HL-60 (cell line): ENCODE results near the gene SSTR5.

Experiments
- DNase-seq, 2 experiments: peaks; one replicate each; pipeline ENCODE4 v3.0.0-alpha.2; 2010 to 2020; ENCODE audit warnings: low read depth in 1 of 2, low spot score in 1 of 2
- H3K27ac ChIP-seq: fragments of 250-450 bp; sonication (Bioruptor Pico); replicated peaks from 2 replicates; pipeline ENCODE4 v1.5.1; 2020; ENCODE audit warnings: mild to moderate bottlenecking, moderate library complexity
- H3K27me3 ChIP-seq: fragments of 250-450 bp; sonication (Bioruptor Pico); 2 replicates; pipeline ENCODE4 v1.5.1; 2021; ENCODE audit warnings: mild to moderate bottlenecking, moderate library complexity; ENCODE audit not compliant: insufficient read depth, poor library complexity, severe bottlenecking
- H3K4me3 ChIP-seq: replicated peaks from 2 replicates; pipeline ENCODE4 v1.5.1; 2011; ENCODE audit warnings: mild to moderate bottlenecking, control low read depth, low read length; ENCODE audit not compliant: insufficient read depth
- GABPA ChIP-seq: IDR thresholded peaks from 2 replicates; pipeline ENCODE4 v1.6.1; 2012; ENCODE audit warnings: low read depth
- POLR2AphosphoS5 ChIP-seq: IDR thresholded peaks from 2 replicates; pipeline ENCODE4 v1.6.1; 2012; ENCODE audit warnings: low read depth
- SPI1 ChIP-seq: IDR thresholded peaks from 2 replicates; pipeline ENCODE4 v1.6.1; 2012; ENCODE audit warnings: low read depth, mild to moderate bottlenecking, borderline replicate concordance
- TF ChIP-seq, protein P1 (sequence below): IDR thresholded peaks from 2 replicates; pipeline ENCODE4 v1.6.1; 2012; ENCODE audit warnings: low read depth; ENCODE audit not compliant: insufficient replicate concordance
- TF ChIP-seq, protein P2 (sequence below): IDR thresholded peaks from one replicate; pipeline ENCODE4 v1.5.1; 2011; ENCODE audit warnings: low read length, control low read depth, inconsistent platforms; ENCODE audit not compliant: insufficient read depth

Gene SSTR5

DNA sequence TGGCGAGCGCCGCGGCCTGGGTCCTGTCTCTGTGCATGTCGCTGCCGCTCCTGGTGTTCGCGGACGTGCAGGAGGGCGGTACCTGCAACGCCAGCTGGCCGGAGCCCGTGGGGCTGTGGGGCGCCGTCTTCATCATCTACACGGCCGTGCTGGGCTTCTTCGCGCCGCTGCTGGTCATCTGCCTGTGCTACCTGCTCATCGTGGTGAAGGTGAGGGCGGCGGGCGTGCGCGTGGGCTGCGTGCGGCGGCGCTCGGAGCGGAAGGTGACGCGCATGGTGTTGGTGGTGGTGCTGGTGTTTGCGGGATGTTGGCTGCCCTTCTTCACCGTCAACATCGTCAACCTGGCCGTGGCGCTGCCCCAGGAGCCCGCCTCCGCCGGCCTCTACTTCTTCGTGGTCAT is 6.8 kb downstream of the SSTR5 start:
- Histone ChIP-seq H3K4me3 (no peak overlapping the region), H3K27ac (no peak overlapping the region), H3K27me3 (peaks cover 11% of the 10 kb centered on the region)
- DNase-seq = no peak
- TF ChIP-seq, protein P1, sequence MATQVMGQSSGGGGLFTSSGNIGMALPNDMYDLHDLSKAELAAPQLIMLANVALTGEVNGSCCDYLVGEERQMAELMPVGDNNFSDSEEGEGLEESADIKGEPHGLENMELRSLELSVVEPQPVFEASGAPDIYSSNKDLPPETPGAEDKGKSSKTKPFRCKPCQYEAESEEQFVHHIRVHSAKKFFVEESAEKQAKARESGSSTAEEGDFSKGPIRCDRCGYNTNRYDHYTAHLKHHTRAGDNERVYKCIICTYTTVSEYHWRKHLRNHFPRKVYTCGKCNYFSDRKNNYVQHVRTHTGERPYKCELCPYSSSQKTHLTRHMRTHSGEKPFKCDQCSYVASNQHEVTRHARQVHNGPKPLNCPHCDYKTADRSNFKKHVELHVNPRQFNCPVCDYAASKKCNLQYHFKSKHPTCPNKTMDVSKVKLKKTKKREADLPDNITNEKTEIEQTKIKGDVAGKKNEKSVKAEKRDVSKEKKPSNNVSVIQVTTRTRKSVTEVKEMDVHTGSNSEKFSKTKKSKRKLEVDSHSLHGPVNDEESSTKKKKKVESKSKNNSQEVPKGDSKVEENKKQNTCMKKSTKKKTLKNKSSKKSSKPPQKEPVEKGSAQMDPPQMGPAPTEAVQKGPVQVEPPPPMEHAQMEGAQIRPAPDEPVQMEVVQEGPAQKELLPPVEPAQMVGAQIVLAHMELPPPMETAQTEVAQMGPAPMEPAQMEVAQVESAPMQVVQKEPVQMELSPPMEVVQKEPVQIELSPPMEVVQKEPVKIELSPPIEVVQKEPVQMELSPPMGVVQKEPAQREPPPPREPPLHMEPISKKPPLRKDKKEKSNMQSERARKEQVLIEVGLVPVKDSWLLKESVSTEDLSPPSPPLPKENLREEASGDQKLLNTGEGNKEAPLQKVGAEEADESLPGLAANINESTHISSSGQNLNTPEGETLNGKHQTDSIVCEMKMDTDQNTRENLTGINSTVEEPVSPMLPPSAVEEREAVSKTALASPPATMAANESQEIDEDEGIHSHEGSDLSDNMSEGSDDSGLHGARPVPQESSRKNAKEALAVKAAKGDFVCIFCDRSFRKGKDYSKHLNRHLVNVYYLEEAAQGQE = no peak
- TF ChIP-seq SPI1 (no peak), POLR2AphosphoS5 (no peak), GABPA (no peak)
- TF ChIP-seq, protein P2, sequence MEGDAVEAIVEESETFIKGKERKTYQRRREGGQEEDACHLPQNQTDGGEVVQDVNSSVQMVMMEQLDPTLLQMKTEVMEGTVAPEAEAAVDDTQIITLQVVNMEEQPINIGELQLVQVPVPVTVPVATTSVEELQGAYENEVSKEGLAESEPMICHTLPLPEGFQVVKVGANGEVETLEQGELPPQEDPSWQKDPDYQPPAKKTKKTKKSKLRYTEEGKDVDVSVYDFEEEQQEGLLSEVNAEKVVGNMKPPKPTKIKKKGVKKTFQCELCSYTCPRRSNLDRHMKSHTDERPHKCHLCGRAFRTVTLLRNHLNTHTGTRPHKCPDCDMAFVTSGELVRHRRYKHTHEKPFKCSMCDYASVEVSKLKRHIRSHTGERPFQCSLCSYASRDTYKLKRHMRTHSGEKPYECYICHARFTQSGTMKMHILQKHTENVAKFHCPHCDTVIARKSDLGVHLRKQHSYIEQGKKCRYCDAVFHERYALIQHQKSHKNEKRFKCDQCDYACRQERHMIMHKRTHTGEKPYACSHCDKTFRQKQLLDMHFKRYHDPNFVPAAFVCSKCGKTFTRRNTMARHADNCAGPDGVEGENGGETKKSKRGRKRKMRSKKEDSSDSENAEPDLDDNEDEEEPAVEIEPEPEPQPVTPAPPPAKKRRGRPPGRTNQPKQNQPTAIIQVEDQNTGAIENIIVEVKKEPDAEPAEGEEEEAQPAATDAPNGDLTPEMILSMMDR = no peak

DNA sequence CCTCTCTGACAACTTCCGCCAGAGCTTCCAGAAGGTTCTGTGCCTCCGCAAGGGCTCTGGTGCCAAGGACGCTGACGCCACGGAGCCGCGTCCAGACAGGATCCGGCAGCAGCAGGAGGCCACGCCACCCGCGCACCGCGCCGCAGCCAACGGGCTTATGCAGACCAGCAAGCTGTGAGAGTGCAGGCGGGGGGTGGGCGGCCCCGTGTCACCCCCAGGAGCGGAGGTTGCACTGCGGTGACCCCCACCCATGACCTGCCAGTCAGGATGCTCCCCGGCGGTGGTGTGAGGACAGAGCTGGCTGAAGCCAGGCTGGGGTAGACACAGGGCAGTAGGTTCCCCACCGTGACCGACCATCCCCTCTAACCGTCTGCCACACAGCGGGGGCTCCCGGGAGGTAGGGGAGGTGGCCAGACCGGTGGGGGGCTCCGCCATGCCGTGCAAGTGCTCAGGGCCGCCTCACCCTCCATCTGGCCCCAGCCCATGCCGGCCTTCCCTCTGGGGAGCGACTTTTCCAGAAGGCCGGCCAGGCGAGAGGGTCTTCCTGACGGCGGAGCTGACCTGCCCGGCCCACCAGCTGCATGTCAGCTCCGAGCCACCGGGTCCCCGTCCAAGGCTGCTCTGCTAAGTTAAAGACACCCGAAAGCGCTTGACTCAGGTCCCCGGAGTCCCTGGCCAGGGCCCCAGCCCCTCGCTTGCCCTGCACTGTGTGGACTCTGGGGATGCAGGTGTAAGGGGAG is 7.4 kb downstream of the SSTR5 start:
- H3K27me3 ChIP-seq = peaks cover 11% of the 10 kb centered on the region
- DNase-seq = no peak
- no peak for TF ChIP-seq POLR2AphosphoS5
- no peak for TF ChIP-seq SPI1
- TF ChIP-seq, protein P1 = no peak
- TF ChIP-seq, protein P2 = no peak
- no peak for TF ChIP-seq GABPA
- H3K27ac ChIP-seq = no peak overlapping the region
- no peak overlapping the region for H3K4me3 ChIP-seq

DNA sequence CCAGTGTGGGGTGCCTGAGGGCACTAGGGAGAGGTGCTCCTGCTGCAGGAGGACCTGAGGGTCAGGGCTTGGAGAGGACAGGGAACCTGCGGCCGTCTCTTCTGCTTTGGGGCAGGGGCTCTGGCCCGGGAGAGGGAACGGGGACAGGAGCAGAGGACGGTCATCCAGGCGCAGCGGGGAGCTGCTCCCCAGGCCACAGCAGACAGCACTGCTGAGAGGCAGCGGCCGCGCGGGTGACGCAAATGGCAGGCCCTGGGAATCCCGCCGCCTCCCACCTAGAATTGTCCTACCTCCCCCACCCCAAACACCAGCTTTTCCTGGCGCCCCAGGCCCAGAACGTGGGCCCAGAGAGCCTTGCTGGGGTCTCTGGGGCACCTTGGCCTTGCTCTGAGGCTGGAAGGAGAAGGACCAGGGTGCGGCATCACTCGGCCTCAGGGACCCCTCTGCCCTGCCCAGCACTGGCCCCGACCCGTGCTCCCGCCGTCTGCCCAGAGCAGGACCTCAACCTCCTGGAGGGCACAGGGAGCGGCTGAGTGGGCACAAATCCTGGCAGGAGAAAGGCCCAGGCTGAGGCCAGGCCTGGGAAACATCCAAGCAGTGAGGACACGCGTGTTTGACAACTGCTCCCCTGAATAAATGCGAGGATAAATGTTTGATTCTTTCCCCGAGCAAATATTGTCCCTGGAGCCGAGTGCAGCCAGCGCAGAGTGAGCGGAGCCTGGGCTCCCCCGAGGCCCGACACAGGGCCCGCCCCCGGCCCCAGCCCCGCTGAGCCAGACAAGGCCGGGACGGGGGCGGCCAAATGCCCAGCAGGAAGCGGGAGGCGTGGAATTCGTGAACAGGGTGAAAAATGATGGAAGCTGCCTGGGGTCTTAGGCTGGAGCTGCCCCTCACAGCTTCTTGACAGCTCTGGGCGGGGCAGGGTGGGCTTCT is 8.5 kb downstream of the SSTR5 start:
- Histone ChIP-seq H3K27me3 (peaks cover 11% of the 10 kb centered on the region), H3K27ac (no peak overlapping the region), H3K4me3 (no peak overlapping the region)
- no peak for TF ChIP-seq POLR2AphosphoS5
- no peak for TF ChIP-seq GABPA
- TF ChIP-seq, protein P1 = no peak
- TF ChIP-seq, protein P2 = no peak
- no peak for TF ChIP-seq SPI1
- DNase-seq = no peak
